Stomach (tissue), 9 donors: ENCODE results near the gene TBX15. TPM values are rescaled to one million over a fixed set of nuclear protein-coding genes. Genes with fewer than 3 reads are reported as not detected.

ENCODE experiments used
- DNase-seq, 2 donors: peaks; one replicate each; pipeline versions ENCODE4 v3.0.0 to v3.0.0-alpha.2; 2013 to 2019
- H3K27ac ChIP-seq, 5 donors: fragments of 200-600 bp in 4 of 5; sonication (generic) in 4 of 5; one replicate each; pipeline ENCODE4 v1.5.1; 2013 to 2019; ENCODE audit warnings: mild to moderate bottlenecking in 1 of 5, moderate library complexity in 1 of 5
- H3K27me3 ChIP-seq, 3 donors: fragments of 200-600 bp; sonication (generic); one replicate each; pipeline ENCODE4 v1.5.1; 2017 to 2019; ENCODE audit warnings: mixed run types in 1 of 3
- H3K36me3 ChIP-seq, 4 donors: fragments of 200-600 bp; sonication (generic); 1 replicate in 3 of 4; 2 replicates in 1 of 4; pipeline ENCODE4 v1.5.1; 2016 to 2019
- H3K4me1 ChIP-seq, 4 donors: fragments of 200-600 bp; sonication (generic); one replicate each; pipeline ENCODE4 v1.5.1; 2016 to 2019
- H3K4me3 ChIP-seq, 4 donors: fragments of 200-600 bp; sonication (generic) in 3 of 4; one replicate each; pipeline ENCODE4 v1.5.1; 2016 to 2019; ENCODE audit warnings: mild to moderate bottlenecking in 1 of 4
- H3K9me3 ChIP-seq, 4 donors: fragments of 200-600 bp; sonication (generic); one replicate each; pipeline ENCODE4 v1.5.1; 2016 to 2019
- CTCF ChIP-seq, 7 experiments: fragments of 450-650 bp in 4 of 7; fragments of 200-600 bp in 3 of 7; sonication (generic) in 3 of 7; IDR thresholded peaks; one replicate each; pipeline ENCODE4 v1.5.1; 2016 to 2019; ENCODE audit warnings: antibody characterized with exemption in 7 of 7, control low read depth in 2 of 7, mild to moderate bottlenecking in 1 of 7
- EP300 ChIP-seq: sonication (generic); formaldehyde crosslinking; IDR thresholded peaks from one replicate; pipeline ENCODE4 v1.6.1; 2017; ENCODE audit warnings: antibody characterized with exemption
- POLR2A ChIP-seq, 4 donors: fragments of 450-650 bp; IDR thresholded peaks; one replicate each; pipeline ENCODE4 v1.6.1; 2016; ENCODE audit warnings: antibody characterized with exemption in 4 of 4, control low read depth in 2 of 4, mild to moderate bottlenecking in 1 of 4, moderate library complexity in 1 of 4
- POLR2AphosphoS5 ChIP-seq, 3 donors: sonication (generic); formaldehyde crosslinking; IDR thresholded peaks; one replicate each; pipeline ENCODE4 v1.6.1; 2016; ENCODE audit warnings: antibody characterized with exemption in 3 of 3
- WGBS, 5 donors: extraction: QIAGEN DNeasy Blood & Tissue Kit in 3 of 5; methylation state at CpG; one replicate each; pipeline versions ENCODE4 v1.1.5 to v1.1.7; 2013 to 2018; 5-methylcytosine and 5-hydroxymethylcytosine counted together
- intact Hi-C: fragments of 100-400 bp; cut with DNase I; formaldehyde crosslinking; loops from one replicate; pipeline ENCODE4 v1.15.1; 2023; ENCODE audit warnings: low total_unique reads
- polyA plus RNA-seq, 3 donors: library from polyadenylated mRNA; stranded (reverse); fragments of 200-250 nt; gene quantifications; one replicate each; pipeline ENCODE4 v1.2.3, GENCODE V29; 2013
- total RNA-seq, 5 donors: library from RNA; depleted of rRNA; stranded (reverse); fragments of >200 nt; gene quantifications; one replicate each; pipeline versions ENCODE4 v1.1.0 to v1.2.3, GENCODE V29; 2014 to 2016
- donor health status: healthy with polysubstance abuse.
- donor health status: Bipolar disorder and iron deficiency.
- donor health status: healthy.

Gene TBX15
- total and polyA plus RNA-seq, 8 donors = 0.05 to 0.37 TPM; not detected in 6

- H3K36me3 ChIP-seq = no peaks in the 10 kb centered on the region
- intact Hi-C loops = no loop called here
- no peak overlapping the region for H3K27ac ChIP-seq
- no peak overlapping the region for H3K4me3 ChIP-seq
- no peaks in the 10 kb centered on the region for H3K27me3 ChIP-seq
- no peak for TF ChIP-seq POLR2AphosphoS5 (IDR thresholded peaks at IDR 0.05)
- TF ChIP-seq CTCF (IDR thresholded peaks at IDR 0.05) = no peak
- TF ChIP-seq POLR2A (IDR thresholded peaks at IDR 0.05) = no peak
- no peak for TF ChIP-seq EP300
- no peaks in the 10 kb centered on the region for H3K9me3 ChIP-seq
- no peak for DNase-seq
- no peaks in the 10 kb centered on the region for H3K4me1 ChIP-seq
Observed at GRCh38 chr1:118926261-118926660, 61.9 kb downstream of the TBX15 start.

GRCh38 chr1:118925651-118926050 lies 62.5 kb downstream of the TBX15 start:
- intact Hi-C loops = no loop called here
- Histone ChIP-seq H3K36me3 (no peaks in the 10 kb centered on the region), H3K4me1 (no peaks in the 10 kb centered on the region), H3K9me3 (no peaks in the 10 kb centered on the region), H3K27me3 (no peaks in the 10 kb centered on the region), H3K4me3 (no peak overlapping the region), H3K27ac (no peak overlapping the region)
- no peak for DNase-seq
- 40 to 59% (median 50%) methylated on average over 2 of the region's 2 CpGs for WGBS, 5 donors
- TF ChIP-seq CTCF (IDR thresholded peaks at IDR 0.05) (no peak), EP300 (no peak), POLR2A (IDR thresholded peaks at IDR 0.05) (no peak), POLR2AphosphoS5 (IDR thresholded peaks at IDR 0.05) (no peak)

GRCh38 chr1:118923319-118923718 lies 64.8 kb downstream of the TBX15 start:
- no peak overlapping the region for H3K4me3 ChIP-seq
- H3K4me1 ChIP-seq = no peaks in the 10 kb centered on the region
- no peaks in the 10 kb centered on the region for H3K9me3 ChIP-seq
- no peak for DNase-seq
- no peak overlapping the region for H3K27ac ChIP-seq
- intact Hi-C loops = no loop called here
- H3K36me3 ChIP-seq = no peaks in the 10 kb centered on the region
- WGBS, 5 donors = 52 to 59% (median 54%) methylated on average over 4 of the region's 4 CpGs
- TF ChIP-seq CTCF (IDR thresholded peaks at IDR 0.05) (no peak), EP300 (no peak), POLR2AphosphoS5 (IDR thresholded peaks at IDR 0.05) (no peak), POLR2A (IDR thresholded peaks at IDR 0.05) (no peak)
- H3K27me3 ChIP-seq = no peaks in the 10 kb centered on the region

- H3K27me3 ChIP-seq = no peaks in the 10 kb centered on the region
- no peak overlapping the region for H3K27ac ChIP-seq
- intact Hi-C loops = no loop called here
- no peak overlapping the region for H3K4me3 ChIP-seq
- TF ChIP-seq POLR2AphosphoS5 (IDR thresholded peaks at IDR 0.05) (no peak), EP300 (no peak), POLR2A (IDR thresholded peaks at IDR 0.05) (no peak), CTCF (IDR thresholded peaks at IDR 0.05) (no peak)
- 59 to 87% (median 76%) methylated on average over 5 of the region's 5 CpGs for WGBS, 5 donors
- H3K4me1 ChIP-seq = no peaks in the 10 kb centered on the region
- H3K9me3 ChIP-seq = no peaks in the 10 kb centered on the region
- no peaks in the 10 kb centered on the region for H3K36me3 ChIP-seq
- DNase-seq = no peak
Observed at GRCh38 chr1:118921994-118922393, 66.1 kb downstream of the TBX15 start.
